C1 segment of cervical spinal cord (tissue), 14 donors: Measurements from ENCODE around the gene KIF5A.
"Not testable (repeated sequence)": the region's sequence is repeated elsewhere in the genome, so short reads cannot be mapped to it uniquely, and the experiment has no call there.

Experiments used
- DNase-seq, 14 donors: peaks; one replicate each; lab custom pipeline; 2025; lab: John Stamatoyannopoulos, UW

KIF5A gene

GRCh38 chr12:57554453-57554852 is 4.6 kb downstream of the KIF5A start:
- DNase-seq: no peak

- DNase-seq: no peak
Observed at GRCh38 chr12:57554897-57555296, 5.1 kb downstream of the KIF5A start.

DNA sequence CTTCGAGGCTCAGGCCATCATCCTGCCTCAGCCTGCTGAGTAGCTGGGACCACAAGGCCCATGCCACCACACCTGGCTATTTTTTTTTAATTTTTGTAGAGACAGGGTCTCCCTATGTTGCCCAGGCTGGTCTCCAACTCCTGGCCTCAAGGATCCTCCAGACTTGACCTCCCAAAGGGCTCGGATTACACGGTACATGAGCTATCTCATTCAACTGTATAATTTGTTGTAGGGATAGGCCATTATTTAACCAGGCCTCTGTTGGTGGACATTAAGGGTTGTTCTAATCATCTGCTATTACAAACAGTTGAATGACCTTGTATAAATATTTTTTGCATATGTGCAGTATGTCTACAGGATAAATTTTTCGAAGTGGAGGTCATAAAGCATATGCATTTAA is 9.0 kb downstream of the KIF5A start:
- no peak for DNase-seq

- no peak for DNase-seq
Observed at GRCh38 chr12:57560516-57560915, 10.7 kb downstream of the KIF5A start.

DNA sequence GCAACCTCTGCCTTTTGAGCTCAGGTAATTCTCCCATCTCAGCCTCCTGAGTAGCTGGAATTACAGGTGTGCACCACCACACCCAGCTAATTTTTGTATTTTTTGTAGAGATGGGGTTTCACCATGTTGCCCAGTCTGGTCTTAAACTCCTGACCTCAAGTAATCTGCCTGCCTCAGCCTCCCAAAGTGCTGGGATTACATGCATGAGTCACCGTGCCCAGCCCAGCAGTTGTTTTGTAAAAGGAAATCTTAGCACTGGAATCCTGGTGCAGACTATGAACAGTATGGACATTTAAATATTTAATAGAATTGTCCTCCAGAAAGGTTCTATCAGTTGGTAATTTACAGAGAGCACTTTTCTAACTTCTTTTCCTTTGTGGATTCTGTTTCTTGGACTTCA is 11.3 kb downstream of the KIF5A start:
- DNase-seq: not testable (repeated sequence)

DNA sequence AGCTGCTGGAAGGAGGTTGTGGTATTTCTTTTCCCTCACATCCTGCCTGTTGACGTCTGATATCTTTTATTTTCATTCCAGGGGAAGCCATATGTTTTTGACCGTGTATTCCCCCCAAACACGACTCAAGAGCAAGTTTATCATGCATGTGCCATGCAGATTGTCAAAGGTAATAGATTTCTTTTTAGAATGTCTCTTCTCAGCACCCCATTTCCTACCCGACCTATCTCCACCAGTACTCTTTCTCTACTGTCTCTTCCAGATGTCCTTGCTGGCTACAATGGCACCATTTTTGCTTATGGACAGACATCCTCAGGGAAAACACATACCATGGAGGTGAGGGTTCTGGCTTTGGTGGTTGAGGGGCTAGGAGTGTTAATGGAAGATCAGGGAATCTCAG is 13.5 kb downstream of the KIF5A start:
- DNase-seq: no peak

- DNase-seq: no peak
Observed at GRCh38 chr12:57564178-57564740, 14.4 kb downstream of the KIF5A start.

DNA sequence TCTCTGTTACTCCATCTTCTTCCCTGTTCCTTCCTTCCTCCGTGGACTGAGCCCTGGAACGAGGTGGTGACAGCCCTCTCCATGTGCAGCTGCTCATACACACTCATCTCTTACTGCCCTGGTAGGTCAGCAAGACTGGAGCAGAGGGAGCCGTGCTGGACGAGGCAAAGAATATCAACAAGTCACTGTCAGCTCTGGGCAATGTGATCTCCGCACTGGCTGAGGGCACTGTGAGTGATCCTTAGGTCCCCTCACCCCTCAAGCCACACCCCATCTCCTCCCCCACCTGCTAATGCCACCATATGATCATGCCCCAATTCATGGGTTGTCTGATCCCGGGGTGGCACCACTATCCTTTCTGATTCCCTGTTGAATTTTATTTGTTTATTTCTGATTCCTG is 19.0 kb downstream of the KIF5A start:
- no peak for DNase-seq

- no peak for DNase-seq
Observed at GRCh38 chr12:57569858-57570257, 20.0 kb downstream of the KIF5A start.

DNA sequence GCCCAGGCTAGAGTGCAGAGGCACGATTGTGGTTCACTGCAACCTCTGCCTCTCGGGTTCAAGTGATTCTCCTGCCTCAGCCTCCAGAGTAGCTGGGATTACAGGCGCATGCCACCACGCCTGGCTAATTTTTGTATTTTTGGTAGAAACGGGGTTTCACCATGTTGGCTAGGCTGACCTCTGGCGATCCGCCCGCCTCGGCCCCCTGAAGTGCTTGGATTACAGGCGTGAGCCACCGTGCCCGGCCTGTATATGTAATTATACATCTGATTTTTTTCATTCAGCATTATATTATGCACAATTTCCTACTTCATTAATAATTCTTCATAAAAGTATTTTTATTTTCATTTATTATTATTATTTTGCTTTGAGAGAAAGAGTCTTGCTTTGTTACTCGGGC is 20.6 kb downstream of the KIF5A start:
- DNase-seq: not testable (repeated sequence)

DNA sequence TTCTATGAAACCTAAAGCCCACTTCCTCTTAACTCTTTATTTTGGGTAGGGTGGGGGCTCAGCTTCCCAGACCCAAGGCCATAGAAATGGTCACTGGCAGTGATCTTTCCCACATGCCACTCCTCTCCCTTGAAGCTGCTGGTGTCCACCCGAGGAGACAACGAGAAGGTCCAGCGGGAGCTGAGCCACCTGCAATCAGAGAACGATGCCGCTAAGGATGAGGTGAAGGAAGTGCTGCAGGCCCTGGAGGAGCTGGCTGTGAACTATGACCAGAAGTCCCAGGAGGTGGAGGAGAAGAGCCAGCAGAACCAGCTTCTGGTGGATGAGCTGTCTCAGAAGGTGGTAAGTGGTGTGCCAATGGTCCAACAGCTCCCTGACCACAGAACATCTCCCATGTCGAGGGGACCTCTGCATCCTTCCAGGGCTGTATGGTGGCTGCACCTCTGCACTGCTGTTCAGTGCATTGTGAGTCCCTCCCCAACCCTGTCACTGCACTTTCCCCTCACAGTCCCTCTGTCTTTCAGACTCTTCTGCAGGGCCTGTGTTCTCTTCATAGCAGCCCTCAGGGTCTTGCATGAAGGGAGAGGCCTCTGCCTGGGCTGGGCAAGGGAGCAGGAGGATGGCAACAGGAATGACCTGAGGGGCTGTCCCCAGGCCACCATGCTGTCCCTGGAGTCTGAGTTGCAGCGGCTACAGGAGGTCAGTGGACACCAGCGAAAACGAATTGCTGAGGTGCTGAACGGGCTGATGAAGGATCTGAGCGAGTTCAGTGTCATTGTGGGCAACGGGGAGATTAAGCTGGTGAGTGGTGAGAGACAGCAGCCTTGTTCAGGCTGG is 22.3 kb downstream of the KIF5A start:
- no peak for DNase-seq

- no peak for DNase-seq
Observed at GRCh38 chr12:57574795-57575194, 25.0 kb downstream of the KIF5A start.

GRCh38 chr12:57575771-57576612 is 26.1 kb downstream of the KIF5A start:
- DNase-seq: no peak

- DNase-seq: no peak
Observed at GRCh38 chr12:57576613-57577160, 26.8 kb downstream of the KIF5A start.

DNA sequence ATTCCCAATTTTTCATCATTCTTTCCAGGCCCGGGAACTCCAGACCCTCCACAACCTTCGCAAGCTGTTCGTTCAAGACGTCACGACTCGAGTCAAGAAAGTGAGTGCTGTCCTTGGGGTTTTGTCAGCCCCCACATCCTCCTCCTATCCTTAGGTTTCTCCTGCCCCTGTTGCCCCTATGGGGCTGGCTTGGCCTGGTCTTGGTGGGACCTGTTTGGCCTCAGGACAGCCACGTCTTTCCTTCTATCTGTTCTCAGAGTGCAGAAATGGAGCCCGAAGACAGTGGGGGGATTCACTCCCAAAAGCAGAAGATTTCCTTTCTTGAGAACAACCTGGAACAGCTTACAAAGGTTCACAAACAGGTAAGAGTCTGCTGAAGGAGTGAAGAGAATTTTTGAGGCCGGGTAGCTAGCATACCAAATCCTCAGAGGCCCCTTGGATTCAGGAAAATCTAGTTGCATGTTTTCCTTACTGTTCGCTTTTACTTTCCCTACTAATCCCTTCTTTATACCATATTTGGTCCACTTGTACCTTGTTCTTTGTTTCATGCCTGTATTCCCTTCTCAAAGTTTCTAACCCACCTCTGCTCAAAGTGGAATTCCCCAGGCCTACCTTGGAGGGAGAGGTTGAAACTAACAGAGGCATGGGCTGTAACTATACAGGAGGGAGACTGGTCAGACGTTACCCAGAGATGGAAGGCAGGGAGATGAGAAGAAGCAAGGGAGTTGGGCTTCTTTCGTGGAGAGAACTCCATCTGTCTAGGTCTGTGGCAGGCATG is 28.3 kb downstream of the KIF5A start:
- DNase-seq: no peak

DNA sequence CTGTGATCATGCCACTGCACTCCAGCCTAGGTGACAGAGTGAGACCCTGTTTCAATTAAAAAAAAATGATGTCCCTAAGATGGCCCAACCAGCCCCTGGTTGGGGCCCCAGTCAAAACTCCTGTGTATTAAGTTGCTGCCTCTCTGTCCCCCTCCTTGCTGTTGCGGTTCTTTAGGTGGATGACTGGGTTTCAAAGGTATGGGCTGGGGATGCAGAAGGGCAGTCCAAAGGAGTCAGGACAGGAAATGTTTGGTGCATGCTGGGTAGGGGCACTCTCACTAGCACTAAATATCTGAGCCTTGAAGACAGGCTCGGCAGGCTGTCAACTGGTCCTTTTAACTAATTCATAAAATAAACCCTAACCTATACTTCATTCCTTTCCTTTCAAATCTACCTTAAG is 29.2 kb downstream of the KIF5A start:
- no peak for DNase-seq

DNA sequence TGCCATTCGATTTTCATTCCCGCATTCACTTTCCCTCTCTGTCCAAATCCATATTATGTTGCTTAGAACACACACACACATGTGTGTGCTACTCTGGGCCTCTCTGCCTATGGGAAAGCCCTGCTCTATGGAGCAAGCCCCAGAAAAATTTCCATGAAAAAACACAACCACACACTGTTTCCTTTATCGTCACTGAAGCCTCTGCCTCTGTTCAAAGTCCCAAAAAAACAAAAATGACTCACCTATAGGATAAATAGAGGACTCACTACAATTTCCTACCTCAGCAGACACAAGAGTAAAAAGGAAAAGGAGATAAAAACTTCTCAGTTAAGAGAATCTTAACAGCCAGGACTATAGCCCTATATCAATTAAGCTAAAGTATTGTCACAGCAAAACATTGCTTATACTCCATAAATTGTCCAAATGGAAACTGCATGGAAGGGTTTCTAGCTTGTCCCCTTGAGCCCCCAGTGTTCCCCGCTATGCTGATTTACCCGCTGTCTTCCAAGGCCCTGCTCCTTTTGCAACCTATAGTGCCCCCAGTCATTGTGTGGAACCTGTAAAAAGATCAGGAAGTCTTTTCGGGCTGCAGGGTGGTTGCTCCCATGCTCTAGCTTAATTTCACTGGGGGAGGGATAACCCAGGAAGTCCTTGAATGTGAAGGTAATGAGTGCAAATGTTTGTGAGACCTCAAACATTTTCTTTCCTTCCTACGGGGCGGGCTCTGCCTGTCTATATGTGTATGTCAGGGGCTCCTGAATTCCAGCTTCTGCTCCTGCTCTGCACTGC is 30.0 kb downstream of the KIF5A start:
- no peak for DNase-seq

DNA sequence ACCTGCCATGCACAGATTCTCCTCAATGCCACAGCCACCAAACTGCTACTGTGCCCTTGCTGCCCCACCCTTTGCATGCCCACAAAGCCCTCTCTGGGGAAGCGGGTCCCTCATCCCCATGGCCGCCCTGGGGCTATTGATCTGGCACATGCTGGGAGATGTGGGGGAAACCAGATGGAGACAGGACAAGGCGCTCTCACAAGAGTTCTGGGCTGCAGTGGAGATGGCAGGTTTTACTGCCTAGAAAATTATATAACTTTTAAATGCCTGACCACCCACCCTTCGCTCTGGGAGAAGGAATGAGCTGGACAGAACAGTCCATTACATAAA is 30.6 kb downstream of the KIF5A start:
- DNase-seq: no peak

DNA sequence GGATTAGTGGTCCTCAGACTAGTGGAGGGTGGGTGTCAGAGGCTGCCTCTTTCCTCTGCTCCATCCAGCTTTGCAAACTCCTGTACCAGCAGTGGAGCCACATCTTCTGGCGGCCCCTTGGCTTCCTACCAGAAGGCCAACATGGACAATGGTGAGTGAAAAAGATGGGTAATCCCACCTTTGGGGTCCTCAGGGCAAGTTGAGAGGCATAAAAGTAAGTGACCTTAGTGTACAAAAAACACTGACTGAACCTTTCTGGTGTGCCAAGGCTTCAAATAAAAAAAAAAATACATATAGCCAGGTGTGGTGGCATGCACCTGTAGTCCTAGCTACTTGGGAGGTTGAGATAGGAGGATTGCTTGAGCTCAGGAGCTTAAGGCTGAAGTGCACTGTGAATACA is 32.0 kb downstream of the KIF5A start:
- no peak for DNase-seq

GRCh38 chr12:57582440-57582839 is 32.6 kb downstream of the KIF5A start:
- DNase-seq: no peak
